ENCODE measurements around the gene HSD17B1.

DNA sequence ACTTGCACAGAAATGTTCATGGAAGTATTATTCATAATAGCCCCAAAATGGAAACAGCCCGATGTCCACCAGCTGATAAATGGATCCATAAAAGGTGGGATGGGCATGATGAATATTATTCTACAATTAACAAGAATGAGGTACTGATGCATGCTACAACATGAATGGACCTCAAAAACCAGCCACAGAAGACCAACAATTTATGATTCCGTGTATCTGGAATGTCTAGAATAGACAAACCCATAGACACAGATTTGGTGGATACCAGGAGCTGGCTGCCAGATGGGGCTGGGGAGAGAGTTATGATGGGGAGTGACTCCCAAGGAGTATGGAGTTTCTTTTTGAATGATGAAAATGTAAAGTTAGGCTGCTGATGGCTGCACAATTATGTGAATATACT, 27.5 kb upstream of the HSD17B1 start:
- TF ChIP-seq CTCF (conservative IDR thresholded peaks at IDR 0.05) (no peak), ZFX (IDR thresholded peaks at IDR 0.05) (no peak)

Measured in C4-2B (cell line).